ENCODE data around the gene NUCB1. TPM values are rescaled to one million over a fixed set of nuclear protein-coding genes. Genes with fewer than 3 reads are reported as not detected.
A peak's percentile ranks its signal among the peaks of the same experiment; 100 is the strongest.
"Not testable (repeated sequence)": the region's sequence is repeated elsewhere in the genome, so short reads cannot be mapped to it uniquely, and the experiment has no call there.

NUCB1 gene
- total RNA-seq, 1 donor from 2014 or later: 107 TPM

GRCh38 chr19:48927692-48928091, 27.6 kb downstream of the NUCB1 start:
- not testable (repeated sequence) for H3K27ac ChIP-seq (ENCODE audit: low read depth, low read length); H3K36me3 ChIP-seq (ENCODE audit: control insufficient read depth in 3 of 3, insufficient read depth in 3 of 3, low read length in 3 of 3); H3K9me3 ChIP-seq (ENCODE audit: control insufficient read depth in 3 of 3, low read length in 3 of 3); H3K4me3 ChIP-seq (ENCODE audit: low read length in 3 of 3); H3K27me3 ChIP-seq (ENCODE audit: control insufficient read depth in 3 of 3, insufficient read depth in 3 of 3, low read length in 3 of 3); H3K4me1 ChIP-seq (ENCODE audit: control insufficient read depth in 3 of 3, insufficient read depth in 3 of 3, low read length in 3 of 3); H3K9ac ChIP-seq (ENCODE audit: low read depth in 1 of 3, low read length in 3 of 3)

GRCh38 chr19:48928164-48929025, 28.3 kb downstream of the NUCB1 start:
- Histone ChIP-seq H3K36me3 (ENCODE audit: control insufficient read depth in 3 of 3, insufficient read depth in 3 of 3, low read length in 3 of 3) (no peaks in the 10 kb centered on the region), H3K9ac (ENCODE audit: low read depth in 1 of 3, low read length in 3 of 3) (no peak overlapping the region), H3K9me3 (ENCODE audit: control insufficient read depth in 3 of 3, low read length in 3 of 3) (no peaks in the 10 kb centered on the region), H3K4me1 (ENCODE audit: control insufficient read depth in 3 of 3, insufficient read depth in 3 of 3, low read length in 3 of 3) (peaks cover 3 to 7% (median 5%) of the 10 kb centered on the region in 3 donors), H3K27me3 (ENCODE audit: control insufficient read depth in 3 of 3, insufficient read depth in 3 of 3, low read length in 3 of 3) (peaks cover 3 to 11% (median 8%) of the 10 kb centered on the region in 3 donors), H3K27ac (ENCODE audit: low read depth, low read length) (no peak overlapping the region), H3K4me3 (ENCODE audit: low read length in 3 of 3) (no peak overlapping the region)

GRCh38 chr19:48933382-48933932, 33.3 kb downstream of the NUCB1 start, which contains the start of gene DHDH:
TSS of gene DHDH (plus strand) at chr19:48933699. CDS start at chr19:48933722, 23 bp downstream.
- H3K9me3 ChIP-seq (ENCODE audit: control insufficient read depth in 3 of 3, low read length in 3 of 3): no peaks in the 10 kb centered on the region
- no peak within 1 kb of the TSS for H3K27ac ChIP-seq (ENCODE audit: low read depth, low read length)
- peak within 1 kb of the TSS in 2 of 3 donors; percentile 0 to 50 for H3K9ac ChIP-seq (ENCODE audit: low read depth in 1 of 3, low read length in 3 of 3)
- peak within 1 kb of the TSS; percentile 9 to 68 (median 45) for H3K4me3 ChIP-seq (ENCODE audit: low read length in 3 of 3)
- H3K4me1 ChIP-seq (ENCODE audit: control insufficient read depth in 3 of 3, insufficient read depth in 3 of 3, low read length in 3 of 3): peaks cover 6 to 9% (median 7%) of the 10 kb centered on the region in 3 donors
- H3K36me3 ChIP-seq (ENCODE audit: control insufficient read depth in 3 of 3, insufficient read depth in 3 of 3, low read length in 3 of 3): no peaks in the 10 kb centered on the region
- peaks cover 8 to 19% (median 18%) of the 10 kb centered on the region in 3 donors for H3K27me3 ChIP-seq (ENCODE audit: control insufficient read depth in 3 of 3, insufficient read depth in 3 of 3, low read length in 3 of 3)

- H3K9me3 ChIP-seq (ENCODE audit: control insufficient read depth in 3 of 3, low read length in 3 of 3): no peaks in the 10 kb centered on the region
- H3K27ac ChIP-seq (ENCODE audit: low read depth, low read length): no peak overlapping the region
- no peak overlapping the region for H3K4me3 ChIP-seq (ENCODE audit: low read length in 3 of 3)
- no peak overlapping the region for H3K9ac ChIP-seq (ENCODE audit: low read depth in 1 of 3, low read length in 3 of 3)
- no peaks in the 10 kb centered on the region for H3K36me3 ChIP-seq (ENCODE audit: control insufficient read depth in 3 of 3, insufficient read depth in 3 of 3, low read length in 3 of 3)
- peaks cover 8 to 19% (median 18%) of the 10 kb centered on the region in 3 donors for H3K27me3 ChIP-seq (ENCODE audit: control insufficient read depth in 3 of 3, insufficient read depth in 3 of 3, low read length in 3 of 3)
- H3K4me1 ChIP-seq (ENCODE audit: control insufficient read depth in 3 of 3, insufficient read depth in 3 of 3, low read length in 3 of 3): peaks cover 6 to 9% (median 7%) of the 10 kb centered on the region in 3 donors
Observed at GRCh38 chr19:48934837-48935236, 34.7 kb downstream of the NUCB1 start.

- Histone ChIP-seq H3K27me3 (ENCODE audit: control insufficient read depth in 3 of 3, insufficient read depth in 3 of 3, low read length in 3 of 3) (peaks cover 8 to 19% (median 18%) of the 10 kb centered on the region in 3 donors), H3K4me1 (ENCODE audit: control insufficient read depth in 3 of 3, insufficient read depth in 3 of 3, low read length in 3 of 3) (peaks cover 6 to 9% (median 7%) of the 10 kb centered on the region in 3 donors), H3K9ac (ENCODE audit: low read depth in 1 of 3, low read length in 3 of 3) (no peak overlapping the region), H3K36me3 (ENCODE audit: control insufficient read depth in 3 of 3, insufficient read depth in 3 of 3, low read length in 3 of 3) (no peaks in the 10 kb centered on the region), H3K4me3 (ENCODE audit: low read length in 3 of 3) (no peak overlapping the region), H3K9me3 (ENCODE audit: control insufficient read depth in 3 of 3, low read length in 3 of 3) (no peaks in the 10 kb centered on the region), H3K27ac (ENCODE audit: low read depth, low read length) (no peak overlapping the region)
Observed at GRCh38 chr19:48935864-48936263, 35.8 kb downstream of the NUCB1 start.

- Histone ChIP-seq H3K27ac (ENCODE audit: low read depth, low read length) (no peak overlapping the region), H3K9ac (ENCODE audit: low read depth in 1 of 3, low read length in 3 of 3) (no peak overlapping the region), H3K4me3 (ENCODE audit: low read length in 3 of 3) (no peak overlapping the region), H3K36me3 (ENCODE audit: control insufficient read depth in 3 of 3, insufficient read depth in 3 of 3, low read length in 3 of 3) (no peaks in the 10 kb centered on the region), H3K27me3 (ENCODE audit: control insufficient read depth in 3 of 3, insufficient read depth in 3 of 3, low read length in 3 of 3) (peaks cover 1 to 15% (median 10%) of the 10 kb centered on the region in 3 donors), H3K4me1 (ENCODE audit: control insufficient read depth in 3 of 3, insufficient read depth in 3 of 3, low read length in 3 of 3) (peaks cover 3 to 7% (median 5%) of the 10 kb centered on the region in 3 donors), H3K9me3 (ENCODE audit: control insufficient read depth in 3 of 3, low read length in 3 of 3) (peaks cover 0 to 2% (median 0%) of the 10 kb centered on the region in 3 donors)
Observed at GRCh38 chr19:48938256-48938655, 38.1 kb downstream of the NUCB1 start.

- H3K27me3 ChIP-seq (ENCODE audit: control insufficient read depth in 3 of 3, insufficient read depth in 3 of 3, low read length in 3 of 3): no peaks in the 10 kb centered on the region
- H3K4me1 ChIP-seq (ENCODE audit: control insufficient read depth in 3 of 3, insufficient read depth in 3 of 3, low read length in 3 of 3): no peaks in the 10 kb centered on the region
- H3K27ac ChIP-seq (ENCODE audit: low read depth, low read length): no peak overlapping the region
- no peak overlapping the region for H3K4me3 ChIP-seq (ENCODE audit: low read length in 3 of 3)
- peaks cover 0 to 2% (median 0%) of the 10 kb centered on the region in 3 donors for H3K9me3 ChIP-seq (ENCODE audit: control insufficient read depth in 3 of 3, low read length in 3 of 3)
- H3K36me3 ChIP-seq (ENCODE audit: control insufficient read depth in 3 of 3, insufficient read depth in 3 of 3, low read length in 3 of 3): no peaks in the 10 kb centered on the region
- no peak overlapping the region for H3K9ac ChIP-seq (ENCODE audit: low read depth in 1 of 3, low read length in 3 of 3)
Observed at GRCh38 chr19:48940902-48941301, 40.8 kb downstream of the NUCB1 start.

- H3K27ac ChIP-seq (ENCODE audit: low read depth, low read length): no peak overlapping the region
- no peak overlapping the region for H3K4me3 ChIP-seq (ENCODE audit: low read length in 3 of 3)
- H3K9ac ChIP-seq (ENCODE audit: low read depth in 1 of 3, low read length in 3 of 3): no peak overlapping the region
- no peaks in the 10 kb centered on the region for H3K27me3 ChIP-seq (ENCODE audit: control insufficient read depth in 3 of 3, insufficient read depth in 3 of 3, low read length in 3 of 3)
- H3K4me1 ChIP-seq (ENCODE audit: control insufficient read depth in 3 of 3, insufficient read depth in 3 of 3, low read length in 3 of 3): peaks cover 4 to 10% (median 4%) of the 10 kb centered on the region in 3 donors
- H3K36me3 ChIP-seq (ENCODE audit: control insufficient read depth in 3 of 3, insufficient read depth in 3 of 3, low read length in 3 of 3): no peaks in the 10 kb centered on the region
- peaks cover 0 to 2% (median 0%) of the 10 kb centered on the region in 3 donors for H3K9me3 ChIP-seq (ENCODE audit: control insufficient read depth in 3 of 3, low read length in 3 of 3)
Observed at GRCh38 chr19:48943081-48943480, 43.0 kb downstream of the NUCB1 start.

GRCh38 chr19:48945415-48945814, 45.3 kb downstream of the NUCB1 start:
- H3K4me1 ChIP-seq (ENCODE audit: control insufficient read depth in 3 of 3, insufficient read depth in 3 of 3, low read length in 3 of 3): peaks cover 4 to 10% (median 4%) of the 10 kb centered on the region in 3 donors
- no peaks in the 10 kb centered on the region for H3K36me3 ChIP-seq (ENCODE audit: control insufficient read depth in 3 of 3, insufficient read depth in 3 of 3, low read length in 3 of 3)
- peaks cover 0 to 2% (median 0%) of the 10 kb centered on the region in 3 donors for H3K9me3 ChIP-seq (ENCODE audit: control insufficient read depth in 3 of 3, low read length in 3 of 3)
- no peaks in the 10 kb centered on the region for H3K27me3 ChIP-seq (ENCODE audit: control insufficient read depth in 3 of 3, insufficient read depth in 3 of 3, low read length in 3 of 3)
- no peak overlapping the region for H3K4me3 ChIP-seq (ENCODE audit: low read length in 3 of 3)
- H3K27ac ChIP-seq (ENCODE audit: low read depth, low read length): no peak overlapping the region
- no peak overlapping the region for H3K9ac ChIP-seq (ENCODE audit: low read depth in 1 of 3, low read length in 3 of 3)

- no peaks in the 10 kb centered on the region for H3K27me3 ChIP-seq (ENCODE audit: control insufficient read depth in 3 of 3, insufficient read depth in 3 of 3, low read length in 3 of 3)
- H3K4me1 ChIP-seq (ENCODE audit: control insufficient read depth in 3 of 3, insufficient read depth in 3 of 3, low read length in 3 of 3): peaks cover 4 to 10% (median 4%) of the 10 kb centered on the region in 3 donors
Observed at GRCh38 chr19:48945817-48946216, 45.7 kb downstream of the NUCB1 start.

More at GRCh38 chr19:48945817-48946216, 45.7 kb downstream of the NUCB1 start:
- H3K9ac ChIP-seq (ENCODE audit: low read depth in 1 of 3, low read length in 3 of 3): no peak overlapping the region
- H3K9me3 ChIP-seq (ENCODE audit: control insufficient read depth in 3 of 3, low read length in 3 of 3): peaks cover 0 to 2% (median 0%) of the 10 kb centered on the region in 3 donors
- no peak overlapping the region for H3K27ac ChIP-seq (ENCODE audit: low read depth, low read length)
- no peak overlapping the region for H3K4me3 ChIP-seq (ENCODE audit: low read length in 3 of 3)
- H3K36me3 ChIP-seq (ENCODE audit: control insufficient read depth in 3 of 3, insufficient read depth in 3 of 3, low read length in 3 of 3): no peaks in the 10 kb centered on the region

All from skeletal muscle tissue (tissue), 4 donors.